ENCODE data around the gene CAPRIN1.

DNA sequence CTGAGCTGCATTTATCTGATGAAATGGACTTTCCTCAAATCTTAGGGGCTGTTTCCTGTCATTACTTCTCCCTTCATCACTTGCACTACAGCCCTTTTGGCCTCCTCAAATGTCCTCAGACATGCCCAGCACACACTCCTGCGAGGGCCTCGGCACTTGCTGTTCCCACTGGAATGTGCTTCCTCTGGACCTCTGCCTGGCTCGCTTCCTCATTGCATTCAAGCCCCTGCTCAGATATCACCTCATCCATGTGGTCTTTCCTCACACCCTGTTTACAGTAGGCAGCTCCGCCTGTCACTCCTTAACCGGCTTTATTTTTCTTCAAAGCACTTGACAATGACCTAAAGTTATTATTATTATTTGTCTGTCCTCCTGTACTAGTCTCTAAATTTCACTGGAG, 62.9 kb downstream of the CAPRIN1 start:
- TF ChIP-seq, protein P1, sequence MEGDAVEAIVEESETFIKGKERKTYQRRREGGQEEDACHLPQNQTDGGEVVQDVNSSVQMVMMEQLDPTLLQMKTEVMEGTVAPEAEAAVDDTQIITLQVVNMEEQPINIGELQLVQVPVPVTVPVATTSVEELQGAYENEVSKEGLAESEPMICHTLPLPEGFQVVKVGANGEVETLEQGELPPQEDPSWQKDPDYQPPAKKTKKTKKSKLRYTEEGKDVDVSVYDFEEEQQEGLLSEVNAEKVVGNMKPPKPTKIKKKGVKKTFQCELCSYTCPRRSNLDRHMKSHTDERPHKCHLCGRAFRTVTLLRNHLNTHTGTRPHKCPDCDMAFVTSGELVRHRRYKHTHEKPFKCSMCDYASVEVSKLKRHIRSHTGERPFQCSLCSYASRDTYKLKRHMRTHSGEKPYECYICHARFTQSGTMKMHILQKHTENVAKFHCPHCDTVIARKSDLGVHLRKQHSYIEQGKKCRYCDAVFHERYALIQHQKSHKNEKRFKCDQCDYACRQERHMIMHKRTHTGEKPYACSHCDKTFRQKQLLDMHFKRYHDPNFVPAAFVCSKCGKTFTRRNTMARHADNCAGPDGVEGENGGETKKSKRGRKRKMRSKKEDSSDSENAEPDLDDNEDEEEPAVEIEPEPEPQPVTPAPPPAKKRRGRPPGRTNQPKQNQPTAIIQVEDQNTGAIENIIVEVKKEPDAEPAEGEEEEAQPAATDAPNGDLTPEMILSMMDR (IDR thresholded peaks at IDR 0.05), result no peak
- TF ChIP-seq POLR2AphosphoS5 (IDR thresholded peaks at IDR 0.05), result no peak
- no peak for TF ChIP-seq POLR2A (IDR thresholded peaks at IDR 0.05)
- TF ChIP-seq EP300 (IDR thresholded peaks at IDR 0.05), result no peak

Data from gastroesophageal sphincter (tissue), 3 donors.